Measurements from ENCODE around the gene PSMA3. TPM values are rescaled to one million over a fixed set of nuclear protein-coding genes. Genes with fewer than 3 reads are reported as not detected.

The PSMA3 gene
- total and polyA plus RNA-seq, 7 donors = 69.5 to 217 (median 112) TPM

DNA sequence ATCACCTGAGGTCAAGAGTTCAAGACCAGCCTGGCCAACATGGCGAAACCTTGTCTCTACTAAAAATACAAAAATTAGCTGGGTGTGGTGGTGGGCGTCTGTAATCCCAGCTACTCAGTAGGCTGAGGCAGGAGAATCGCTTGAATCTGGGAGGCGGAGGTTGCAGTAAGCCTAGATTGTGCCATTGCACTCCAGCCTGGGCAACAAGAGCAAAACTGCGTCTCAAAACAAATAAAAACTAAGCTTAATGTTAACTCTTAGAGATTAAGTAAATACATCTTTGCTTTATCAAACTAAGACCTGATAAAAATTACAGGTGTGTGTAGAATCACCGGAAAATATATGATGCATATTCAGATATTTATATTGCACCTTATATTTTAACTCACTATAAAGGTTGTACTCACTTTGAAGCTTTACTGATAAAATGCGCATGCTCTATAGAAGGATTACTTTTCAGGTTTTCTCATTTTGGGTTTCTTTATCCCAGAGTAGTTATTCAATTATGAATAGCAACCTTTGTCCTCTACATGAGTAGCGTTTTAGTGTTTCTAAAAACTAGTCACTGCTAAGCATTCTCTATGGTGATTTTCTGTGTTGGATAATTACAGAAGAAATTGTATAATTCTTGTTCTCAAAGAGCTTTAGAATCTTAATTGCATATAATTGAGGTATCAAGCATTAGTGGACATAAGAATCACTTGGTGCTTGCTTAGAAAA, 63.1 kb downstream of the PSMA3 start:
- no peak for DNase-seq
- Histone ChIP-seq H3K9me3 (no peaks in the 10 kb centered on the region), H3K36me3 (peaks cover 0 to 74% (median 14%) of the 10 kb centered on the region in 4 donors), H3K4me1 (peaks cover 0 to 4% (median 0%) of the 10 kb centered on the region in 4 donors), H3K4me3 (no peak overlapping the region), H3K27me3 (no peaks in the 10 kb centered on the region), H3K27ac (no peak overlapping the region)
- TF ChIP-seq POLR2A (IDR thresholded peaks at IDR 0.05) = no peak
- no peak for TF ChIP-seq EP300 (IDR thresholded peaks at IDR 0.05)
- no peak for TF ChIP-seq POLR2AphosphoS5 (IDR thresholded peaks at IDR 0.05)
- TF ChIP-seq, protein P1, sequence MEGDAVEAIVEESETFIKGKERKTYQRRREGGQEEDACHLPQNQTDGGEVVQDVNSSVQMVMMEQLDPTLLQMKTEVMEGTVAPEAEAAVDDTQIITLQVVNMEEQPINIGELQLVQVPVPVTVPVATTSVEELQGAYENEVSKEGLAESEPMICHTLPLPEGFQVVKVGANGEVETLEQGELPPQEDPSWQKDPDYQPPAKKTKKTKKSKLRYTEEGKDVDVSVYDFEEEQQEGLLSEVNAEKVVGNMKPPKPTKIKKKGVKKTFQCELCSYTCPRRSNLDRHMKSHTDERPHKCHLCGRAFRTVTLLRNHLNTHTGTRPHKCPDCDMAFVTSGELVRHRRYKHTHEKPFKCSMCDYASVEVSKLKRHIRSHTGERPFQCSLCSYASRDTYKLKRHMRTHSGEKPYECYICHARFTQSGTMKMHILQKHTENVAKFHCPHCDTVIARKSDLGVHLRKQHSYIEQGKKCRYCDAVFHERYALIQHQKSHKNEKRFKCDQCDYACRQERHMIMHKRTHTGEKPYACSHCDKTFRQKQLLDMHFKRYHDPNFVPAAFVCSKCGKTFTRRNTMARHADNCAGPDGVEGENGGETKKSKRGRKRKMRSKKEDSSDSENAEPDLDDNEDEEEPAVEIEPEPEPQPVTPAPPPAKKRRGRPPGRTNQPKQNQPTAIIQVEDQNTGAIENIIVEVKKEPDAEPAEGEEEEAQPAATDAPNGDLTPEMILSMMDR (IDR thresholded peaks at IDR 0.05) = no peak
- intact Hi-C loops (cut with DNase I) = no loop called here
- WGBS, 2 donors = 81 to 93% methylated on average over 8 of the region's 8 CpGs

DNA sequence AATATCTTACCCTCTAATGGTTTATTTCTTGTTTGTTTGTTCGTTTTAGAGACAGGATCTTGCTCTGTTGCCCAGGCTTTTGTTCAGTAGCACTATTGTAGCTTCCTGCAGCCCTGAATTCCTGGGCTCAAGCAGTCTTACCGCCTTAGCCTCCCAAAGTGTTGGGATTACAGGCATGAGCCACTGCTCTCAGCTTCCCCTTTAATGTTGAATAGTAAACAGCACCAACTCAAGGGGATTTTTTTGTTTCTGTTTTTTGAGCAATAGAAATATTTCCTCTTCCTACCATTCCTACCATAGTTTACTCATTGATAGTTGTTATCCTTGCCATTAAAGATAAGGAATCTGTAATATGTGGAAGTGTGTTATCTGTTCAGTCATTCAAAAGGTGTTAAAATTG, 64.4 kb downstream of the PSMA3 start:
- H3K27me3 ChIP-seq = no peaks in the 10 kb centered on the region
- no peak overlapping the region for H3K27ac ChIP-seq
- DNase-seq = no peak
- intact Hi-C loops (cut with DNase I) = no loop called here
- H3K36me3 ChIP-seq = peaks cover 0 to 70% (median 12%) of the 10 kb centered on the region in 4 donors
- no peak overlapping the region for H3K4me3 ChIP-seq
- TF ChIP-seq EP300 (IDR thresholded peaks at IDR 0.05) = no peak
- TF ChIP-seq POLR2AphosphoS5 (IDR thresholded peaks at IDR 0.05) = no peak
- TF ChIP-seq, protein P1 (IDR thresholded peaks at IDR 0.05) = no peak
- peaks cover 0 to 4% (median 0%) of the 10 kb centered on the region in 4 donors for H3K4me1 ChIP-seq
- WGBS, 2 donors = 87 to 90% methylated on average over 2 of the region's 2 CpGs
- no peaks in the 10 kb centered on the region for H3K9me3 ChIP-seq

DNA sequence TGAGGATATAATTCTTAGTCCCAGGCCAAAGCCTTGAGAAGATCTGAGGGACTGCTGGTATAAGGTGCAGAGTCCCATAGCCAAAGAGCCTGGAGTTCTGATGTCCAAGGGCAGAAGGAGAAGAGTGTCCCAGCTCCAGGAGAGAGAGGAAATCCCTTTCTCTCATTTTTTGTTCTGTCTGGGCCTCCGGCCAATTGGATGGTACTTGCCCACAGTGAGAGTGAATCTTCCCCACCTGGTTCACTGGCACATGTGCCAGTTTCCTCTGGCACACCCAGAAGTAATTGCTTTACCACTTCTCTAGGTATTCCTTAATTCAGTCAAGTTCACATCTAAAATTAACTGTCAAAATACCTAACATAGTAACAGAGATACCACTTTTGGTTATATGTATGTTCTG, 69.1 kb downstream of the PSMA3 start:
- H3K9me3 ChIP-seq = no peaks in the 10 kb centered on the region
- intact Hi-C loops (cut with DNase I) = no loop called here
- peaks cover 2 to 51% (median 8%) of the 10 kb centered on the region in 4 donors for H3K36me3 ChIP-seq
- TF ChIP-seq EP300 (IDR thresholded peaks at IDR 0.05) (no peak), POLR2A (IDR thresholded peaks at IDR 0.05) (no peak), POLR2AphosphoS5 (IDR thresholded peaks at IDR 0.05) (no peak)
- TF ChIP-seq, protein P1 (IDR thresholded peaks at IDR 0.05) = no peak
- no peak overlapping the region for H3K4me3 ChIP-seq
- H3K4me1 ChIP-seq = no peaks in the 10 kb centered on the region
- H3K27ac ChIP-seq = no peak overlapping the region
- 35 to 74% methylated on average over 1 of the region's 1 CpG for WGBS, 2 donors
- no peak for DNase-seq
- H3K27me3 ChIP-seq = no peaks in the 10 kb centered on the region

DNA sequence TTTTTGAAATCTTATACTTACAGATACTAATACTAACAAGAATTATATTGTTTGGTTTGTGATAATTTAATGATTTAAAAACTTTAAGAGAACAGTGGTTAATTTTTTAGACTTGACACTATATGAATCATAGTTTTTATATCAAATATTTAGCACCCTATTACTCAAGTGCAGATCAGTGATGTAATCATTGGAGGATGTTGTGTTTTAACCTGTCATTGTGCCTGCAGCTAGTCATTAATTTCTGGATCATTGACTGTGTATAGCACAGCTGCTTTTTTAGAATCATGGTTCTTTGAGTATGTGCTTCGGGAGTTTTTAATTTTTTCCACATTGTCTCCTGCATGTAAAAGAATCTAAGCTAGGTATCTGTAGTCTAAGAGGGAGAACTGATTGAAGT, 71.0 kb downstream of the PSMA3 start:
- intact Hi-C loops (cut with DNase I) = no loop called here
- no peaks in the 10 kb centered on the region for H3K27me3 ChIP-seq
- TF ChIP-seq POLR2A (IDR thresholded peaks at IDR 0.05) = no peak
- TF ChIP-seq, protein P1 (IDR thresholded peaks at IDR 0.05) = no peak
- TF ChIP-seq EP300 (IDR thresholded peaks at IDR 0.05) = no peak
- no peak for TF ChIP-seq POLR2AphosphoS5 (IDR thresholded peaks at IDR 0.05)
- 97% methylated on average over 1 of the region's 1 CpG for WGBS, 2 donors
- H3K4me1 ChIP-seq = no peaks in the 10 kb centered on the region
- H3K36me3 ChIP-seq = peaks cover 5 to 60% (median 20%) of the 10 kb centered on the region in 4 donors
- DNase-seq = no peak
- H3K27ac ChIP-seq = no peak overlapping the region
- no peaks in the 10 kb centered on the region for H3K9me3 ChIP-seq
- no peak overlapping the region for H3K4me3 ChIP-seq

Small RNA genes within 50 kb of the gene (small RNA-seq; reads per million reads assigned to genes)
- 0 reads per million in 3 donors for gene RNU6-341P

Other genes starting within 250 kb of the PSMA3 start
- 1 to 10 TPM; 1.2 to 6.6 (median 3.7) TPM for gene ARMH4, start 92.6 kb upstream of the PSMA3 start, total RNA-seq
- gene ARMH4, start 92.6 kb upstream of the PSMA3 start, polyA plus RNA-seq = under 1 TPM in 2 of 3 donors, not detected in 1; 0.60 to 0.98 TPM
- gene ACTR10, start 44.7 kb upstream of the PSMA3 start, total RNA-seq = 10 to 100 TPM; 67.1 to 77.3 (median 69.3) TPM
- 10 to 100 TPM; 56.4 to 78.1 (median 60.7) TPM for gene ACTR10, start 44.7 kb upstream of the PSMA3 start, polyA plus RNA-seq
- gene ARID4A, start 53.7 kb downstream of the PSMA3 start, total RNA-seq = 10 to 100 TPM; 18.1 to 31.9 (median 24.5) TPM
- gene ARID4A, start 53.7 kb downstream of the PSMA3 start, polyA plus RNA-seq = 1 to 10 TPM; 4.2 to 8.4 (median 7.2) TPM
- not detected for gene TOMM20L, start 151.1 kb downstream of the PSMA3 start, total RNA-seq
- under 1 TPM in 1 of 3 donors, not detected in 2; 0.25 TPM for gene TOMM20L, start 151.1 kb downstream of the PSMA3 start, polyA plus RNA-seq
- 100 to 1,000 TPM in 1 of 4 donors, 10 to 100 TPM in 3; 70.3 to 130 (median 83.6) TPM for gene TIMM9, start 182.7 kb downstream of the PSMA3 start, total RNA-seq
- gene TIMM9, start 182.7 kb downstream of the PSMA3 start, polyA plus RNA-seq = 10 to 100 TPM; 36.3 to 51.6 (median 39.0) TPM
- gene KIAA0586, start 182.9 kb downstream of the PSMA3 start, total RNA-seq = 10 to 100 TPM; 12.8 to 20.2 (median 16.0) TPM
- 1 to 10 TPM; 2.5 to 6.8 (median 4.2) TPM for gene KIAA0586, start 182.9 kb downstream of the PSMA3 start, polyA plus RNA-seq